RWPE2 (cell line): ENCODE measurements around the gene B4GALT2.

ENCODE experiments used
- ATAC-seq: fragments of 200-7000 bp; cut with Tn5 transposase; 3 replicates; pipeline ENCODE4 v1.9.1; 2021; ENCODE audit warnings: low read depth
- DNase-seq: peaks from one replicate; pipeline ENCODE4 v3.0.0-alpha.2; 2020; ENCODE audit warnings: low spot score
- H3K27ac ChIP-seq: fragments of 450-650 bp; 2 replicates; pipeline ENCODE4 v1.5.1; 2017; ENCODE audit warnings: mild to moderate bottlenecking; ENCODE audit not compliant: poor library complexity, severe bottlenecking
- H3K27me3 ChIP-seq: fragments of 250-450 bp; sonication (Bioruptor Pico); 2 replicates; pipeline ENCODE4 v1.5.1; 2021; ENCODE audit warnings: mild to moderate bottlenecking, moderate library complexity; ENCODE audit not compliant: insufficient read depth, poor library complexity, severe bottlenecking
- H3K36me3 ChIP-seq: fragments of 250-450 bp; sonication (Bioruptor Pico); 2 replicates; pipeline ENCODE4 v1.5.1; 2020; ENCODE audit warnings: low read depth, mild to moderate bottlenecking, moderate library complexity
- H3K4me1 ChIP-seq: fragments of 250-450 bp; sonication (Bioruptor Pico); 2 replicates; pipeline ENCODE4 v1.5.1; 2021; ENCODE audit warnings: mild to moderate bottlenecking, moderate library complexity; ENCODE audit not compliant: insufficient read depth, poor library complexity, severe bottlenecking
- H3K4me3 ChIP-seq: fragments of 250-450 bp; sonication (Bioruptor Pico); 2 replicates; pipeline ENCODE4 v1.5.1; 2021; ENCODE audit warnings: mild to moderate bottlenecking, moderate library complexity; ENCODE audit not compliant: severe bottlenecking
- H3K9me3 ChIP-seq: fragments of 250-450 bp; sonication (Bioruptor Pico); 2 replicates; pipeline ENCODE4 v1.5.1; 2021; ENCODE audit warnings: mild to moderate bottlenecking, moderate library complexity; ENCODE audit not compliant: severe bottlenecking
- TF ChIP-seq, protein P1 (sequence below): fragments of 450-650 bp; IDR thresholded peaks from one replicate; pipeline ENCODE4 v1.5.1; 2017; ENCODE audit warnings: mild to moderate bottlenecking, moderate library complexity; ENCODE audit not compliant: poor library complexity, severe bottlenecking

B4GALT2 gene

DNA sequence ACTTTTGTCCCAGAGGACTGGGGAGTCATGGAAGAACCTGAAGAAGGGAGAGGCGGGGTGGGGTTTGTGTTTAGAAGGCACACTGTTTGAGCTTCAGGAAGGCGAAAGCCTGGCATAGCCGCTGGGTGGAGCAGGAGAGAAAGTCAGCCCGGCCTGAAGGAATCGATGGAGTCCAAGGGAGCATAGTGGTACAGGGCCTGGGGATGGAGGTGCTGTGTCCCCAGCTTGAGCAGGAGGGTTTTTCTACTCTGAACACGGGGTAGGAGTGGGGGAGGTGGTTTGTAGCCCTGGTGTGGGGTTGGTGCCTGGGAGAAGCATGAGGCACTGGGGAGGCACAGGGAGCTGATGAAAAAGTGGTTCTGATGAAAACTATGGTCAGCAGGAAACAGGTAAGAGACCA, 7.7 kb downstream of the B4GALT2 start:
- H3K36me3 ChIP-seq: peaks cover 40% of the 10 kb centered on the region
- TF ChIP-seq, protein P1, sequence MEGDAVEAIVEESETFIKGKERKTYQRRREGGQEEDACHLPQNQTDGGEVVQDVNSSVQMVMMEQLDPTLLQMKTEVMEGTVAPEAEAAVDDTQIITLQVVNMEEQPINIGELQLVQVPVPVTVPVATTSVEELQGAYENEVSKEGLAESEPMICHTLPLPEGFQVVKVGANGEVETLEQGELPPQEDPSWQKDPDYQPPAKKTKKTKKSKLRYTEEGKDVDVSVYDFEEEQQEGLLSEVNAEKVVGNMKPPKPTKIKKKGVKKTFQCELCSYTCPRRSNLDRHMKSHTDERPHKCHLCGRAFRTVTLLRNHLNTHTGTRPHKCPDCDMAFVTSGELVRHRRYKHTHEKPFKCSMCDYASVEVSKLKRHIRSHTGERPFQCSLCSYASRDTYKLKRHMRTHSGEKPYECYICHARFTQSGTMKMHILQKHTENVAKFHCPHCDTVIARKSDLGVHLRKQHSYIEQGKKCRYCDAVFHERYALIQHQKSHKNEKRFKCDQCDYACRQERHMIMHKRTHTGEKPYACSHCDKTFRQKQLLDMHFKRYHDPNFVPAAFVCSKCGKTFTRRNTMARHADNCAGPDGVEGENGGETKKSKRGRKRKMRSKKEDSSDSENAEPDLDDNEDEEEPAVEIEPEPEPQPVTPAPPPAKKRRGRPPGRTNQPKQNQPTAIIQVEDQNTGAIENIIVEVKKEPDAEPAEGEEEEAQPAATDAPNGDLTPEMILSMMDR: no peak
- no peaks in the 10 kb centered on the region for H3K4me1 ChIP-seq
- peak overlapping the region; percentile 2 for H3K27ac ChIP-seq
- no peak for ATAC-seq
- DNase-seq: no peak
- no peaks in the 10 kb centered on the region for H3K9me3 ChIP-seq
- H3K4me3 ChIP-seq: no peak overlapping the region
- no peaks in the 10 kb centered on the region for H3K27me3 ChIP-seq

DNA sequence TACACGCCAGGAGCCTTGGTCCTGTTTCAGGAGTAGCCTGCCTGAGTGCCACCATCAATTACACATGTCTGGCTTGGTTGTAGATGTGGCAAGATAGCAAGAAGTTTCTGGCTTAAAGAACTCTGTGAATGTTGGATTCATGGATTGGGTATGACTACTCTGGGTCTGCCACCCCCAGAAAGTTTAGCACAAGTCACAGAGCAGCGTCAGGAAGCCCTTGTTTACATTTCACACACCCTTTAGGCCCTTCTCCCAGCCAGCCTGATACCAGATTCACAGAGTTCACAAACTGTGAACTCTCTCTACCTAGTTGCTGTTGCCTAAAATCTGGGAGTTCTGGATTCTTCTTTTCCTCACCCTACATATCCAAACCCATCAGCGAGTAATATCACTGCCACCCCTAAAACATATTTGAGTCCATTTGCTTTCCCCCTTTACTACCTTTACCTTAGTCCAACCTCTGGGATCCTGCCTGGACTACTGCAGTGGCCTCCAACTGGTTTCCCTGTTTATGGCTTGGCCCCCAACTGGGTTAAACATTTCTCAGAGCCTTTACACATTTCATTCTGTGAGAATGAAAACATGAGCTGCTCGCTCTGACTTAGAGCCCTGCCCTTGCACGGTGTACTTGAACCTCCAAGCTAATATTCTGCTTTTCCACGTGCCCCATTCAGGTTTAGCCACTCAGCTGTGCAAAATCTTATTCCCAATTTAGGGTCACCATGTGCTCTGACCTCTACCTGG, 8.3 kb downstream of the B4GALT2 start:
- H3K4me3 ChIP-seq: no peak overlapping the region
- H3K27ac ChIP-seq: peak overlapping the region; percentile 2
- no peaks in the 10 kb centered on the region for H3K4me1 ChIP-seq
- ATAC-seq (no peak), DNase-seq (no peak)
- peaks cover 33% of the 10 kb centered on the region for H3K36me3 ChIP-seq
- H3K9me3 ChIP-seq: no peaks in the 10 kb centered on the region
- H3K27me3 ChIP-seq: no peaks in the 10 kb centered on the region
- TF ChIP-seq, protein P1: no peak

DNA sequence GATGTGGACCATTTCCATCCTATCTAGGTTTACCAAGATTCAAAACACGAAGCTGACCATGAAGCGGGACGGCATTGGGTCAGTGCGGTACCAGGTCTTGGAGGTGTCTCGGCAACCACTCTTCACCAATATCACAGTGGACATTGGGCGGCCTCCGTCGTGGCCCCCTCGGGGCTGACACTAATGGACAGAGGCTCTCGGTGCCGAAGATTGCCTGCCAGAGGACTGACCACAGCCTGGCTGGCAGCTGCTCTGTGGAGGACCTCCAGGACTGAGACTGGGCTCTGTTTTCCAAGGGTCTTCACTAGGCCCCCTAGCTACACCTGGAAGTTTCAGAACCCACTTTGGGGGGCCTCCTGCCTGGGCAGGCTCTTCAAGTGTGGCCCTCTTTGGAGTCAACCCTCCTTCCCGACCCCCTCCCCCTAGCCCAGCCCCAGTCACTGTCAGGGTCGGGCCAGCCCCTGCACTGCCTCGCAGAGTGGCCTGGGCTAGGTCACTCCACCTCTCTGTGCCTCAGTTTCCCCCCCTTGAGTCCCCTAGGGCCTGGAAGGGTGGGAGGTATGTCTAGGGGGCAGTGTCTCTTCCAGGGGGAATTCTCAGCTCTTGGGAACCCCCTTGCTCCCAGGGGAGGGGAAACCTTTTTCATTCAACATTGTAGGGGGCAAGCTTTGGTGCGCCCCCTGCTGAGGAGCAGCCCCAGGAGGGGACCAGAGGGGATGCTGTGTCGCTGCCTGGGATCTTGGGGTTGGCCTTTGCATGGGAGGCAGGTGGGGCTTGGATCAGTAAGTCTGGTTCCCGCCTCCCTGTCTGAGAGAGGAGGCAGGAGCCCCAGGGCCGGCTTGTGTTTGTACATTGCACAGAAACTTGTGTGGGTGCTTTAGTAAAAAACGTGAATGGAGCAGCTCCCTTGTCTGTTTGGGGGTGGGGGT, 11.5 kb downstream of the B4GALT2 start:
- DNase-seq (peak; percentile 49), ATAC-seq (peak; percentile 3)
- Histone ChIP-seq H3K27me3 (no peaks in the 10 kb centered on the region), H3K27ac (peak overlapping the region; percentile 57), H3K4me1 (no peaks in the 10 kb centered on the region), H3K36me3 (peaks cover 11% of the 10 kb centered on the region), H3K4me3 (peak overlapping the region; percentile 37), H3K9me3 (no peaks in the 10 kb centered on the region)
- TF ChIP-seq, protein P1: peak; percentile 16

DNA sequence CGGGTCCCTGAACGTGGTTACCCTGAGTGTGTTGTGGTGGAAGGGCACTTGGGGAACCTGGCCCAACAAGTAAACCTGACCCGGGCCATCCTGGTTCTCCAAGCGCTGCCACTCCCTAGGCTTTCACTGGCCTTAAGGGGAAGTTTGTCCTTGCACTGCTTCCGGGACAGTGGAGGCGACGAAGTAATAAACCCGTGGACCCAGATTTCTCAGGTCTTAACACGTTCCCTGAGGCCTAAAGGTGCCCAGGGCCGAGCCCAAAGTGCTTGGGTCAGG, 12.1 kb downstream of the B4GALT2 start:
- Histone ChIP-seq H3K4me3 (peak overlapping the region; percentile 37), H3K9me3 (no peaks in the 10 kb centered on the region), H3K36me3 (peaks cover 5% of the 10 kb centered on the region), H3K27ac (peak overlapping the region; percentile 57), H3K4me1 (no peaks in the 10 kb centered on the region), H3K27me3 (no peaks in the 10 kb centered on the region)
- TF ChIP-seq, protein P1: no peak
- DNase-seq (no peak), ATAC-seq (no peak; the same call in 2 of the 3 replicates)
